AG04450 (cell line): Measurements from ENCODE around the gene CTCFL. TPM values are rescaled to one million over a fixed set of nuclear protein-coding genes. Genes with fewer than 3 reads are reported as not detected.

Source experiments
- CTCF ChIA-PET: fragments of 300-600, 350-600 bp; formaldehyde crosslinking; extraction: SDS; loops from one replicate; lab custom pipeline; 2022; ENCODE audit warnings: antibody characterized with exemption, inconsistent platforms; lab: Charles Lee
- POLR2A ChIA-PET: fragments of 350-600 bp; formaldehyde crosslinking; extraction: SDS; loops from one replicate; lab custom pipeline; 2021; ENCODE audit warnings: antibody characterized with exemption, inconsistent platforms; lab: Yijun Ruan, JAX
- DNase-seq: peaks from one replicate; pipeline ENCODE4 v3.0.0-alpha.2; 2011; ENCODE audit warnings: low read depth, low spot score
- H3K27ac ChIP-seq: one replicate; pipeline ENCODE4 v1.5.1; 2012; ENCODE audit warnings: low read depth, low read length, control low read depth
- H3K27me3 ChIP-seq: one replicate; pipeline ENCODE4 v1.6.0; 2012; ENCODE audit warnings: low read length; ENCODE audit not compliant: control insufficient read depth, insufficient read depth
- H3K4me3 ChIP-seq: 2 replicates; pipeline ENCODE4 v1.5.1; 2011; ENCODE audit warnings: mild to moderate bottlenecking, low read depth, low read length, control low read depth
- H3K9me3 ChIP-seq: 2 replicates; pipeline ENCODE4 v1.5.1; 2012; ENCODE audit warnings: low read length; ENCODE audit not compliant: control insufficient read depth, insufficient read depth
- polyA plus RNA-seq: library from polyadenylated mRNA; depleted of rRNA; stranded (reverse); fragments of >200 nt; gene quantifications from 2 replicates; pipeline ENCODE4 v1.2.3, GENCODE V29; 2011
- TF ChIP-seq, protein P1 (sequence below): IDR thresholded peaks from 2 replicates; pipeline ENCODE4 v1.5.1; 2011; ENCODE audit warnings: low read depth, low read length, control low read depth, inconsistent platforms

The CTCFL gene
- polyA plus RNA-seq, 1 experiment: not detected

DNA sequence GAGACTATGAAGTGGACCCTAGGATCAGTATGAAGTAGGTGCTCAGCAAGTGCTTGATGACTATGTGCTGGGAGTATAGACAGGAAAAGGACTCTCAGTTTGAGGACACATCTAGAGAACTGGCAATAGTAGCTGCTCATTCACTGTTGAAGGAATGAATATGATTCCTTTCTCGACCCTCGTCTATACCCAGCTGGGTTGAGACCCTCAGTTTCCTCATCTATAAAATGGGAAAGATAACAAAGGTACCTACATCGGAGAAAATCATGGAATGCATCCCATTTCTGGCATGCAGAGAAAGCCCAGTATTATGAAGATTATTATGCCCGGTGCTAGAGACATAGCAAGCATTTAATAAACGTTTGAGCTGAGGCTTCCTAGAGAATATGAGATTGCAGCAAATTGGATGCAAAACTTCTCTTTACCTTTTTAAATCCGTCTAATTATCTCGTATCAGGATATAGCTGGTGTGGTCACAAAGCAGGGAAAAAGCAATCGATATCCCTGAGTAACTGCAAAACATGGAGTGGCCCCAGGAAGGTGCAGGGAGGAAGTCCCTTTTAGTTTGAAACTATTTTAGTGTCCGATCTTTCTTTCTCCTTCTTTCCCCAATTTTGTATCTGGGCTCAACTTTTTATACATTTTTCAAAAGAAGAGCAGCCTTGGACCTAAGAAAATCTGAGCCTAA is 33.1 kb upstream of the CTCFL start:
- no peak overlapping the region for H3K27ac ChIP-seq

DNA sequence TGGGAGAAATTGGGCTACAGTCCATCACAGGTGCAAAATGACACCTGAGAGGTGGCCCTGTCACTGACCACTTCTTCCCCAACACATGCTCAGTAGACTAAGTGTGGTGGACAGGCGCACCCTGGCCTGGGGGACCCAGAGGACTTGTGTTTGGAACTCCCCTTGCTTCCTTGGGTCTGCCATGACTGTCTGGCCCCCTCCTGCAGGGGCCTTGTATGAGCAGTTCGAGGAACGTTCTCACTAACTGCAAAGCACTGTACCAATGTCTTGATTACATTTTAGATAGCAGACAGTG is 32.0 kb upstream of the CTCFL start:
- TF ChIP-seq, protein P1, sequence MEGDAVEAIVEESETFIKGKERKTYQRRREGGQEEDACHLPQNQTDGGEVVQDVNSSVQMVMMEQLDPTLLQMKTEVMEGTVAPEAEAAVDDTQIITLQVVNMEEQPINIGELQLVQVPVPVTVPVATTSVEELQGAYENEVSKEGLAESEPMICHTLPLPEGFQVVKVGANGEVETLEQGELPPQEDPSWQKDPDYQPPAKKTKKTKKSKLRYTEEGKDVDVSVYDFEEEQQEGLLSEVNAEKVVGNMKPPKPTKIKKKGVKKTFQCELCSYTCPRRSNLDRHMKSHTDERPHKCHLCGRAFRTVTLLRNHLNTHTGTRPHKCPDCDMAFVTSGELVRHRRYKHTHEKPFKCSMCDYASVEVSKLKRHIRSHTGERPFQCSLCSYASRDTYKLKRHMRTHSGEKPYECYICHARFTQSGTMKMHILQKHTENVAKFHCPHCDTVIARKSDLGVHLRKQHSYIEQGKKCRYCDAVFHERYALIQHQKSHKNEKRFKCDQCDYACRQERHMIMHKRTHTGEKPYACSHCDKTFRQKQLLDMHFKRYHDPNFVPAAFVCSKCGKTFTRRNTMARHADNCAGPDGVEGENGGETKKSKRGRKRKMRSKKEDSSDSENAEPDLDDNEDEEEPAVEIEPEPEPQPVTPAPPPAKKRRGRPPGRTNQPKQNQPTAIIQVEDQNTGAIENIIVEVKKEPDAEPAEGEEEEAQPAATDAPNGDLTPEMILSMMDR: no peak
- POLR2A ChIA-PET: no interaction called here
- Histone ChIP-seq H3K9me3 (no peaks in the 10 kb centered on the region), H3K4me3 (no peak overlapping the region), H3K27me3 (peaks cover 4% of the 10 kb centered on the region), H3K27ac (no peak overlapping the region)
- DNase-seq: no peak
- CTCF ChIA-PET: no interaction called here

More for the DNA sequence above, 33.1 kb upstream of the CTCFL start:
- TF ChIP-seq, protein P1: no peak
- Histone ChIP-seq H3K9me3 (no peaks in the 10 kb centered on the region), H3K27me3 (peaks cover 4% of the 10 kb centered on the region), H3K4me3 (no peak overlapping the region)
- DNase-seq: no peak
- CTCF ChIA-PET: interaction anchor here (0.5 kb wide), 1 partner anchor 40 kb away, joined by 4 read pairs; no protein-coding TSS in a partner anchor
- POLR2A ChIA-PET: no interaction called here

DNA sequence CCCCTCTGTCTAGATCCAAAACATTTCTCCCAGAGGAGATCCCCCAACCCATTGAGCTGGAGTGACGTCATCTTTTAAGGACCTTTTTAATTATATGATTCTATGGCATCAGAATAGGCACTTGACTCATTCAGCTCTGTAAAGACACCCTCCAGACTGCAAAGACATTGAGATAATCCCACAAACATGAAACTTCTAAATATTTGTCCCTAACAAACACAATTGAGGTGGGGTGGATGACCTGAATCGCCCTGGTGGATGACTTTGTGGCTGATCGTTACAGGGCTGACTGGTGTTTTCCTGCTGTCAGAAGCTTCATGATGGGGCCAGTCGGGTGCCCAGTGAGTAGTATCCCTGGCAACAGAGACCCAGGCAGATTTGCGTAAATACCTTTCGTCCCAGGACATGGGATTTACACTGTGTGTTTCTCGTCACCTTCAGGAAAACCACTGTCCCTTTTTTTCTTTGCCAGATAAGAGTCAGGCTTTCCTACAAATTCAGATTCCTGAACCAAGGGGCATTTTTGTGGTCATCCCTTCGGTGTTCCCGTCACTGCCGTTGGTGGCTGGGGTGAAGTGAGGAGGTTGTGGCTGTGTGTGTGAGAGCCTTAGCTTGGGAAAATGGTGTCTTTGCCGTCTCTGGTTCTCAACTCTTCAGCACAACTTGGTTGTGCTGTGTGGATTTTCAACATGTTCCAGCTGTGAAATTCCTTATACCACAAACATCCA is 30.7 kb upstream of the CTCFL start:
- no peak for DNase-seq
- H3K9me3 ChIP-seq: no peaks in the 10 kb centered on the region
- TF ChIP-seq, protein P1: no peak
- H3K27ac ChIP-seq: no peak overlapping the region
- no peak overlapping the region for H3K4me3 ChIP-seq
- no peaks in the 10 kb centered on the region for H3K27me3 ChIP-seq
- ChIA-PET CTCF (interaction anchor here (0.7 kb wide), 1 partner anchor 581 kb away, joined by 3 read pairs; no protein-coding TSS in a partner anchor), POLR2A (no interaction called here)

DNA sequence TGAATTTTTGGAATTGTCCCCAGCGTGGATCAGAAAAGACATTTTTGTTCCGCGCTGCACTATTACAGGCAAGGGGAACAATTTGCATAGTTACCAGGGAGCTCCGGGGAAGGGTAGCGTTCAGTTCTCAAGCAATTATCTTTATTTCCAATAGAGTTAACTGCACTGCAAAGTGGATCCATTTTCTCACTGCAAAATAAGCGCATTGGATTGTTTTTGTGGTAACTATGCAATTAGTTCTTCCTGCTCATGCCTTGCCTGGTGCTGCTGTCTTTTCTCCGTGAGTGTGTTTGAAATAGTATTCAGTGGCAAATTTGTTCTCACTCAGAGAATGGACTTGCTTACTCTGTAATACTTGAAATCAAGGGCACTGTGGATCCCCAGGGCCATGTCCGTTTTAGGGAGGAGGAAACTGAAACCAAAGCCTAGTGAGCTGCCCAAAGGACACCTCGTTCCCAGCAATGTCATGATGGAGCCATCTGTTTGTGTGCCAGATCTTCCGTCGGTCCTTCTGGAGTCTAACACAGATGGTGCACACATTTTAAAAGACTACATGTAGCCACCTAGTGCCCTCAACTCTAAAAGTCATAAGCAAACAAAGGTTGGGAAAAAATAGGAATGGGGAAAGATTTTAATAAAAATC is 28.6 kb upstream of the CTCFL start:
- ChIA-PET CTCF (no interaction called here), POLR2A (no interaction called here)
- Histone ChIP-seq H3K4me3 (no peak overlapping the region), H3K27ac (no peak overlapping the region), H3K27me3 (no peaks in the 10 kb centered on the region), H3K9me3 (no peaks in the 10 kb centered on the region)
- DNase-seq: no peak
- TF ChIP-seq, protein P1: no peak

DNA sequence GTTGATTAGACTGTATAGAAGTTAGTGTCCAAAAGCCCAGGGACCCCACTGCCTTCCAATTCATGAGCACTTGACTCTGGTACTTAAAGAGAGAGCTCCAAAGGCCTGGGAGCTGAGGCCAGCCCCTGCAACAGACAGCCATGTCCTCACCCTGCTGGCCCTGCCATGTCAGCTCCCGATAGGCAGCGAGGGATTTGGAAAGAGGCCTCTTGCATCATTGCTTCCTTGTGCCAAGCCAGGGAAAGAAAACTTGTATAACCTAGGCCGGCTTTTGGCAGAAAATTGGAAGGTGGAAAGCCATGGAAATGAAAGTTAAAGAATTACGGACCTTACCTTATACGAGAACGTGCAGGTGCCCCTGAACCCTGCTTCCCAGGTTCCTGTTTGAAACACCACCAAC is 27.5 kb upstream of the CTCFL start:
- no peaks in the 10 kb centered on the region for H3K9me3 ChIP-seq
- DNase-seq: no peak
- ChIA-PET CTCF (no interaction called here), POLR2A (no interaction called here)
- TF ChIP-seq, protein P1: no peak
- H3K4me3 ChIP-seq: no peak overlapping the region
- H3K27me3 ChIP-seq: no peaks in the 10 kb centered on the region
- no peak overlapping the region for H3K27ac ChIP-seq
